ENCODE measurements around the gene KISS1R.

KISS1R gene

DNA sequence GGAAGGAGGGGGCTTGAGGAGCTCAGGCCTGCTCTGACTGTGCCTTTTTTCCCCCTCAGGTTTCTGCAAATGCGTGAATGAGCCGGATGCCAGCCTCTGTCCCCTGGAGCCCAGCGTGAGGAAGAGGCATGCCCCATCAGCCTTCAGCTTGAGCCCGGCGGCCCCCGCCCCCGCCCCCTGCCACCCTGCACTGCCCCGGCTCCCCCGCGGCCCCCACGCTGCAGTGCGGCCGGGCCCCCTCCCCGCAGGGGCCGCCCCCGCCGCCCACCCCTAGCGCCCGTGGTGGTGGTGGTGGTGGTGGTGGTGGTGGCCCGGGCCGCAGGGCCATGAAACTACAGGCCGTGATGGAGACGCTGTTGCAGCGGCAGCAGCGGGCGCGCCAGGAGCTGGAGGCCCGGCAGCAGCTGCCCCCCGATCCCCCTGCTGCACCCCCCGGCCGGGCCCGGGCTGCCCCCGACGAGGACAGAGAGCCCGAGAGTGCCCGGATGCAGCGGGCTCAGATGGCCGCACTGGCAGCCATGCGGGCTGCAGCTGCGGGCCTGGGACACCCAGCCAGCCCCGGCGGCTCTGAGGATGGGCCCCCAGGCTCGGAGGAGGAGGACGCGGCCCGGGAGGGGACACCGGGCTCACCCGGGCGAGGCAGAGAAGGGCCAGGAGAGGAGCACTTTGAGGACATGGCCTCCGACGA, 12.2 kb downstream of the KISS1R start:
- in situ Hi-C loops (cut with HindIII; ENCODE audit: low sequenced_read_pairs) = no loop called here
- H3K4me3 ChIP-seq (ENCODE audit: low read depth, low read length) = no peak overlapping the region
- DNase-seq (ENCODE audit: low read depth) = no peak
- no peak for TF ChIP-seq CTCF (IDR thresholded peaks at IDR 0.05; ENCODE audit: low read depth, low read length, missing control alignments)

DNA sequence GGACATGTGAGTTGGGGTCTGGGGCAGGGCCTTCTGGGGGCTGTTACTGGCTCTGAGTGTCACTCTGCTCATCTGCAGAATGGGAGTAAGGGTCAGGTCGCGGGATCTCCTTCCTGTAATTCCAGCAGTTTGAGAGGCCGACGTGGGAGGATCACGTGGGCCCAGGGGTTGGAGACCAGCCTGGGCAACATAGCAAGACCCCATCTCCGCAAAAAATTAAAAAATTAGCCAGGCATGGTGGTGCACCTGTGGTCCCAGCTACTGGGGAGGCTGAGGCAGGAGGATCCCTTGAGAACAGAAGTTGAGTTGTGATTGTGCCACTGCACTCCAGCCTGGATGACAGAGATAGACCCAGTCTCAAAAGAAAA, 12.7 kb downstream of the KISS1R start:
- DNase-seq (ENCODE audit: low read depth) = no peak
- TF ChIP-seq CTCF (IDR thresholded peaks at IDR 0.05; ENCODE audit: low read depth, low read length, missing control alignments) = no peak
- in situ Hi-C loops (cut with HindIII; ENCODE audit: low sequenced_read_pairs) = no loop called here
- H3K4me3 ChIP-seq (ENCODE audit: low read depth, low read length) = no peak overlapping the region

- DNase-seq (ENCODE audit: low read depth) = no peak
- in situ Hi-C loops (cut with HindIII; ENCODE audit: low sequenced_read_pairs) = no loop called here
- no peak for TF ChIP-seq CTCF (IDR thresholded peaks at IDR 0.05; ENCODE audit: low read depth, low read length, missing control alignments)
- H3K4me3 ChIP-seq (ENCODE audit: low read depth, low read length) = no peak overlapping the region
These were observed 14.9 kb downstream of the KISS1R start for GRCh38 chr19:931860-932647.

GRCh38 chr19:932648-933552, 15.8 kb downstream of the KISS1R start:
- peak; percentile 70 for DNase-seq (ENCODE audit: low read depth)
- no peak for TF ChIP-seq CTCF (IDR thresholded peaks at IDR 0.05; ENCODE audit: low read depth, low read length, missing control alignments)
- in situ Hi-C loops (cut with HindIII; ENCODE audit: low sequenced_read_pairs) = no loop called here
- H3K4me3 ChIP-seq (ENCODE audit: low read depth, low read length) = no peak overlapping the region

GRCh38 chr19:933553-933882, 16.4 kb downstream of the KISS1R start:
- DNase-seq (ENCODE audit: low read depth) = no peak
- in situ Hi-C loops (cut with HindIII; ENCODE audit: low sequenced_read_pairs) = no loop called here
- TF ChIP-seq CTCF (IDR thresholded peaks at IDR 0.05; ENCODE audit: low read depth, low read length, missing control alignments) = no peak
- H3K4me3 ChIP-seq (ENCODE audit: low read depth, low read length) = no peak overlapping the region

DNA sequence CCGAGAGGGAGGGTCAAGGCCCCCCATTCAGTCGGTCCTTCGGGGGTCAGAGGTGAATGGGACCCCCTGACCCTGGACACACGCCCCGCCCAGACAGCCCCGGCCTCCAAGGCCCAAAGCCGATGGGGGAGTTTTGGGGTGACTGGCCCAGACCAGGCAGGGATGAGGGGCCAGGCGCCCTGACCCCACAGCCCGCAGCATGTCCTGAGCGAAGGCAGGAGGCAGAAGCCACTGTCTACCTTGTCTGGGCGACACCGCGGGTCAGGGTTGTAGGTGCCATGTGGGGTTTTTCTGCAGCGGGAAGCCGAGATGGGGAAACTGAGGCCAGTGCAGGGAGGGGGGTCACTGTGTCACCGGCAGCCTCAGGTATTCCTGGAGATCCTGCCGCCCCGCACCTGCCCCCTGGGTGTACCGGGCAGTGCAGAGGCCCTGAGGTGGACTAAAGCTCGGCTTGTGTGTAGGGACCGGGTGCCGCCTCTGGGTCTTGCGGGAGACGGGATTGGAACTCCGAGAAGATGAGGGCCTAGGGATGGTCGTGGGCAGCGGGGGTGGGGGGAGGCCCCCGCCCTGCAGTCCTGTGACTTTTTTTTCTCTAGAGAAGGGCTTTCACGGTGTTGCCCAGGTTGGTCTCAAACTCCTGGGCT, 17.2 kb downstream of the KISS1R start:
- TF ChIP-seq CTCF (IDR thresholded peaks at IDR 0.05; ENCODE audit: low read depth, low read length, missing control alignments) = no peak
- in situ Hi-C loops (cut with HindIII; ENCODE audit: low sequenced_read_pairs) = no loop called here
- DNase-seq (ENCODE audit: low read depth) = no peak
- no peak overlapping the region for H3K4me3 ChIP-seq (ENCODE audit: low read depth, low read length)

Measured in astrocyte of the cerebellum (primary cell).